ENCODE results near the gene TIMM44.
"Not testable (repeated sequence)": the region's sequence is repeated elsewhere in the genome, so short reads cannot be mapped to it uniquely, and the experiment has no call there.

The TIMM44 gene

DNA sequence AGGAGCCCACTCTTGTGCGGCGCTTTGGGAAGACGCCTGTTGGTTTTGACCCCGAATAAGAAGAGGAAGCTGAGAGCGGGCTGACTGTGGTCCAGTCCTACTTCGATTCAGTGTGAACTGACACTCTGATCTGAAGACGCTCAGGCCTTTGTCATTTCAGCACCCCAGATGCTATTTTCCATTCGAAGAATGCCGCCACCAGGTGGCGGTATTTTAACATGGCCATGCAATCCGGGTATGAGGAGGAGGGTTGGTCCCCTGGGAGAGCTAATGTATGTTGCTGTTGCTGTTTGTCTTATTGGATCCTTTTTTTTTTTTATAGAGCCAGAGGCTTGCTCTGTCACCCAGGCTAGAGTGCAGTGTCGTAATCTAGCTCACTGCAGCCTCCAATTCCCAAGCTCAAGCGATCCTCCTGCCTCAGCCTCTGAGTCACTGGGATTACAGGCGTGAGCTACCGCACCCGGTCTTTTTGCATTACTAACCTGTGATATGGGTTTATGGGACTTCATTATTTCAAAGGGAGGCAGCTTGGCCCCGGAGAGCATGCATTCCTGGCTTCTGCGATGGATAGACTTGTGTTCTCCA lies 803 bp upstream of the TIMM44 start:
- DNase-seq (ENCODE audit: low spot score) = peak; percentile 82

DNA sequence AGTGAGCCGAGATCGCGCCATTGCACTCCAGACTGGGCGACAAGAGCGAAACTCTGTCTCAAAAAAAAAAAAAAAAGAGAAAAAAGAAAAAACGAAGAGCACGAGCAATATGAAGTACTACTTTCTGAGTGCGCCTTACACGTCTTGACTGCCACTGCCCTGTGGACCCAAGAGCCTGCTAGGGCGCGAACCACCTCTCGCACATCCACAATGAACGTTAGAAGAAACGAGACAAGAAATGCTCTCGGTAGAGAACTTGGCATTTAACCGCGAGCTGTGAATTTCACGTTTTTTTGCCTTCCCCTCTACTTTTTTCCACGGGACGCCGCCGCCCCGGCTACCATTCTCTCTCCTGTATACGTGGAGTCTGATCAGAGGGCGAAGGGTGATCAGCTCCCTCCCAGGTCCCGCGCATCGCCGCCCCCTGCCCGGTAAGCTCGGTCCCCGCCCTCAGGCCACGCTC lies 454 bp downstream of the TIMM44 start:
- DNase-seq (ENCODE audit: low spot score) = no peak

DNA sequence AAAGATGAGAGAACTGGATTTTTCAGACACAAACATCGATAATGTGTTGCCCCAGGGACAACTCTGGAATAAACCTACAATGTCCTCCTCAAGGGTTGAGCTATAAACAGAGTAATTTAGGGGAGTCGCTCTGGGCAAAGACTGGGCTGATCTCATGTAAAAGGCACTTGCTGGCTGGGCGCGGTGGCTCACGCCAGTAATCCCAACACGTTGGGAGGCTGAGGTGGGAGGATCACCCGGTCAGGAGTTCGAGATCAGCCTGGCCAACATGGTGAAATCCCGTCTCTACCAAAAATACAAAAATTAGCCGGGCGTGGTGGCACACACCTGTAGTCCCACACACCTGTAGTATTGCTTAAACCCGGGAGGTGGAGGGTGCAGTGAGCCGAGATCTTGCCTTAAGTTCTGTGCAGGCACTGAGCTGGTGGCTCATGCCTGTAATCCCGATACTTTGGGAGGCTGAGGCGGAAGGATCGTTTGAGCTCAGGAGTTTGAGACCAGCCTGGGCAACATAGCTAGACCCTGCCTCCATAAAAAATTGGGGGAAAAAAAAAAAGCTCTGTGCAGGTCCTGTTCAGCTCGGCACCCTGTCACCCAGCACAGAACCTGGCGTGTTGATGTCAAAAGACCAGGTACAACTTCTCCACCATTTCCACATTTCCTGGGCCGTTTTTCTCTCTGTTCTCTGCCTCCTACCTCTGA lies 1.4 kb downstream of the TIMM44 start:
- no peak for DNase-seq (ENCODE audit: low spot score)

GRCh38 chr19:7940841-7941240 lies 2.6 kb downstream of the TIMM44 start:
- no peak for DNase-seq (ENCODE audit: low spot score)

GRCh38 chr19:7934766-7935165 lies 8.7 kb downstream of the TIMM44 start:
- no peak for DNase-seq (ENCODE audit: low spot score)

DNA sequence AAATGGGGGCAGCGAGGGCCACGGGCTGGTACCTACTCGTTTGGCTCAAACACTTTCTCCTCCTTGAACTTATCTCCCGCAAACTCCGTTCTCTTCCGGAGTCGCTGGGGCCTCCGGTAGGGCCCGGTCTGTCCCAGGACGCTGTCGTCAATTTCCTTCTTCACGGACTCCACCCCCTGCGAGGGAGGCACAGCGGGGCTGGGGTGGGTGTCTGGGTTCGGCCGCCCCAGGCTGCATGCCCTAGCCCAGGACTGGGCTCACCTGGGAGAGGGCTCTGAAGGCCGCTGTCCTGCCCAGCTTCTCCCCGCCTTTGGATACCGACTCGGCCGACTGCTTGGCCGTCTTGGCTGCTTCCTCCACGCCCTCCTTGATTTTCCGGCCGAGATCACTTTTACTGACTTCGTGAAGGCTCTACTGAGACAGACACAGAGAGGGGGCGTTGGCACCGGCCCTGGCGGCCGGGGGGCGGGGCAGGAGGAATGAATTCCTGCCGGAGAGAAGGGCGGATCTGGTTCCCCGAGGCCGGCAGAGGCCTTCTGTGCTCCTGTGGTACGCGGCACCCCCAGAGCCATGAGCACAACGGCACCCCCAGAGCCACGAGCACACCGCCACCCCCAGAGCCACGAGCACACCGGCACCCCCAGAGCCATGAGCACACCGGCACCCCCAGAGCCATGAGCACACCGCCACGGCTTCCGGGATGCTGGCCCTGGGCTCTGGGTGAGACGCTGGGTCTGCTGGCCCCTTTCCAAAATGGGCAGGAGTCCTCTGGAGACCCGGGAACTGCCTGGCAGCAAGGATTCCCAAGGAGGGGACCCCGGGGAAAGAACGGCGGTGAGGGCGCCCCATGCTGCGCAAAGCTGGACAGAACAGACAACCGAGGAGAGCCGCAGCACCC lies 9.4 kb downstream of the TIMM44 start:
- DNase-seq (ENCODE audit: low spot score) = no peak

- DNase-seq (ENCODE audit: low spot score) = no peak
These were observed 10.1 kb downstream of the TIMM44 start for GRCh38 chr19:7933411-7933810.

- no peak for DNase-seq (ENCODE audit: low spot score)
These were observed 10.6 kb downstream of the TIMM44 start for GRCh38 chr19:7932930-7933300.

GRCh38 chr19:7932276-7932929 lies 11.1 kb downstream of the TIMM44 start:
- no peak for DNase-seq (ENCODE audit: low spot score)

DNA sequence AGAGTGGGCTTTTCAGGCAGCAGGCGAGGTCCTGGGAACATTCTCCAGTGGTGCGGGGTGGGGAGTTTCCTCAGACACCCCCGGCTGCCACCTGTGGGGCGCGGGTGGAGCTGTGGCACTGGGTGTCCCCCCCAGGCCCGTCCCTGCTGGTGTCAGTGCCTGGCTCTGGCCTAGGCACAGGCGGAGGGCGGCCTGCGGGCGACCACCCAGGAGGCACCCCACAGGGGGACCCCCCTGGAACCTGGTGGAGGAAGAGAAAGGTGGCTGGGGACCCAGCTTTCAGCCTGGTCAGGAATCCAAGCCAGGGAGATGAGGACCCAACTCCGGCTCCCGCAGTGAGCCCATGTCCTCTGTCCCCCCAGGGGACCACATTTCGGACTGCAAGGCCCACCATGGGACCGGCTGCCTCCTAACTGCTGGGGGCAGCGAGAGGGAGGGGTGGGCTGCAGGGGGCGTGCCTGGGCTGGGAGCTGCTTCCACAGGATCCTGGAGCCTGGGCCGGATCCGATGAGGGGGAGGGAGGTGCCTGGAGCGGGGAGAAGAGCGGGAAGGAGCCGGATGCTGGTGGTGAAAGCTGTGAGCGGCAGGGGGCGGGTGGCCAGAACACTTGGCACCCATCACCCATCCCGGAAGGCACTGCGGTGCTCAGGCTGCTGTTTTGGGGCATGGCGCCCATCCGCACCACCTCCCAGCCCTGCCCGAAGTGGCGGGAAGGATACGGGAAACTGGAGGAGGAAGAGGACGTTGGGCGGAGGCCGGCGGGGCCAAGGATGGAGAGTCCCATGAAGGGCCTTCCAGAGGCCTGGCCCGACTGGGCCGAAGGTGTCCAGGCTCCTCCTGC lies 12.0 kb downstream of the TIMM44 start:
- no peak for DNase-seq (ENCODE audit: low spot score)

DNA sequence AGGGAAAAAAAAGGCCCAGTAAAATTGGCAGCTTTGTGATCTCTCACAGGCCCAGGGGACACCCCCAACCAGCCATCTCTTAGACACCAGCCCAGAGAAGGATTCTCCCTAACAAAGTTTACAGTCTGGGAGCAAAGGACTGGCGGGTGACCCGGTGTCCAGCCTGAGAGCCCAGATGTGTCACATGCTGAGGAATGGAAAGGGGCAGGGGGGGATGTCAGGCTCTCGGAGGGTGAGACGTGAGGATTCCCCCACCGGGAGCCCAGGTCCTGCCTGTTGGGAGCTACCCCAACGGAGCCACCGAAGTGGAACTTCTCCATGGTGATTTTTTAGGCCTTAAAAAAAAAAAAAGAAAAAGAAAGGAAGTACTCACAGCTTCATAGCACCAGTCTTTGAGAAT lies 12.7 kb downstream of the TIMM44 start:
- DNase-seq (ENCODE audit: low spot score) = no peak

DNA sequence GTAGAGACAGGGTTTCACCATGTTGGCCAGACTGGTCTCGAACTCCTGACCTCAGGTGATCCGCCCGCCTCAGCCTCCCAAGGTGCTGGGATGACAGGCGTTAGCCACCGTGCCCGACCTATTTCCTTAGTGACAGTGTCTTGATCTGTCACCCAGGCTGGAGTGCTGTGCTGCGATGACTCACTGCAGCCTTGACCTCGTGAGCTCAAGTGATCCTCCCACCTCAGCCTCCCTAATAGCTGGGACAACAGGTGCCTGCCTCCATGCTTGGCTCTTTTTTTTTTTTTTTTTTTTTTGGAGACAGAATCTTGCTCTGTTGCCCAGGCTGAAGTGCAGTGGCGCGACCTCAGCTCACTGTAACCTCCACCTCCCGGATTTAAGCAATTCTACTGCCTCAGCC lies 13.4 kb downstream of the TIMM44 start:
- not testable (repeated sequence) for DNase-seq (ENCODE audit: low spot score)

DNA sequence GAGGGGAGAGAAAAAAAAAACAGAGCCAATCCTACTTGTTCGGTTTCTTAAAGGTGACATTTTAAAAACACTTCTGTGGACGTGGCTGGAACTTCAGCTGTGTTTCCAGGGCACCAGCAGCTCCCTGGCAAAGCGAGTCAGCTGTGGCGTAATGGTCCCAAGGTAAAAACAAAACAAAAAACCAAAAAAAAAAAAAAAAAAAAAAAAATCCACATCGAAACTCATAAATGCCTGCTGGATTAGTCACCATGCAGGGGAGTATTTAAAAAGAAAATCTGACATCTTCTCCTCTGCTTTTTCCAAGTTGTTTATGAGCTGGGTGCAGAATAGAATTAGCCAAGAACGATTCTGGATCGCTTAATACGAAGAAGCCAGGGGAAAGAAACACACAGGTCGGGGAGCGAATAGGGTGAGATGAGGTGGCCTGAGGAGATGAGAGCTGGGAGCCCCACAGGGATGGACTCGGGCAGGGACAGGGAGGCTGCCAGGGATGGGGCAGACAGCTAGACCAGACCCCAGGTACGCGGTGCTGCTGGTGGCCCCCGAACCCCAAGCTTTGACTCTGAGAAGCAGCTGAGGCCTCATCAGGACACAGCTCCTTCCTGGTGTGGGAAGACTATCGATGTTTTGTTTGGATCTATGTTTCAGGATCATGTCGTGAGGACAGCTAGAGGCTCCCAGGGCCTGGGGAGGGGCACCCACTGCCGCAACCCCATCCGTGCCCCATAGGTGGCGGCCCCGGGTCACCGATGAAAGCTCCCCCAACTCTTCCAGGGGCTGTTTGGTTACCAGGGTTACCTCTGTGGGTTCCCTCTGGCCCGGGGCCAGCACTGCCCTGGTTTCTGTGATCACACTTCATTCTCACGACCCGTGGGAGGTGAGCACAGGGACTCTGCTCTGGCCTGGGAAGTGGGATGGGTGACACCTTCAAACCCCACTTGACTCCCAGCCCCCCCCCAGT lies 14.4 kb downstream of the TIMM44 start:
- peak; percentile 60 for DNase-seq (ENCODE audit: low spot score)

- DNase-seq (ENCODE audit: low spot score) = no peak
These were observed 15.1 kb downstream of the TIMM44 start for GRCh38 chr19:7928334-7928706.

GRCh38 chr19:7927605-7928333 lies 15.7 kb downstream of the TIMM44 start:
- DNase-seq (ENCODE audit: low spot score) = no peak

DNA sequence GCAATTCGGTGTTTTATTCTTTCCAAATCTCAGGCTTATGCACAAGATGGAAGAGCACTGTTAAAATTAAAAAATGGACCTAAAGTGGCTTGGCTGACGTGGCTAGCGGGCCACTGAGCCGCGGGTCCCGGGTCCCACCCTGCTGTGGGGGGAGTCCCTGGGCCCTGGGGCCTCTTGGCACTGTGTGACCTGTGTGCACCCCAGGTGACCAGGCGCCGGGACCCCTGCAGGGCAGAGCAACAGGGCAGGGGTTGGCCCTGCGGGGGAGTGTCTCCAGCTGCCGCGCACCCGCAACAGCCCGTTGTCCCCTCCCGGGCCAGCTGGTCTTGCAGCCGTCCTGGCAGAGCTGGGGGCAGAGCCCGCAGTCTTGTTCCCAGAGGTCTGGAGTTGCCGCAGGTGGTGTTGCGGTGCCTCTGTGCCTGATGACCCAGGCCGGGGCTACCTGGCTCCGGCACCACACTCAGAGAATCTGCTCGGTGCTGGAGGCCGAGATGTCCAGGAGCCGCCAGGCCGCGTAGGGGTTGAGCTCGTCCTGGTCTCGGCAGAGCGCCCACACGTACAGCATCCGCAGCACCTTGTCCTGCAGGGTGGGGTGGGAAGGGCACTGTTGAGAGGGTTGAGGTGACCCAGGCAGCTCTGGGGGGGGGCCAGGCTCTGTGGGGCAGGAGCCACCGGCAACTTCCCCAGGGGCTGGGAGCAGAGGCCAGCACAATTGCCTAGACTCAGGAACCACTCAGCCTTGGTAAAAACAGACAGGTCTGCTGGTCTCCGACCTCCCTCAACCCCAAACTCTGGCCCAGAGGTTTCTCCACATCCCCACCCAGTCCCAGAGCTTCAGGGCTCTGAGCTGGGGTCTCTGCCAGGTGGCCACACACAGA lies 16.5 kb downstream of the TIMM44 start:
- no peak for DNase-seq (ENCODE audit: low spot score)

- DNase-seq (ENCODE audit: low spot score) = peak; percentile 87
These were observed 17.3 kb downstream of the TIMM44 start, which contains the start of gene CTXN1 for GRCh38 chr19:7926021-7926726. TSS of gene CTXN1 (minus strand) at chr19:7926135. CDS start at chr19:7925538, 597 bp downstream.
